HG03342 (cell line): Measurements from ENCODE around the gene PVALB.
A peak's percentile ranks its signal among the peaks of the same experiment; 100 is the strongest.

ENCODE experiments used
- ATAC-seq: cut with Tn5 transposase; IDR thresholded peaks from one replicate; pipeline ENCODE4 v1.9.1; 2021; ENCODE audit warnings: mild to moderate bottlenecking, moderate library complexity; ENCODE audit not compliant: unreplicated experiment

The PVALB gene

GRCh38 chr22:36814801-36815200, 2.0 kb downstream of the PVALB start:
- no peak for ATAC-seq

GRCh38 chr22:36811094-36811800, 5.6 kb downstream of the PVALB start:
- ATAC-seq, result no peak

- ATAC-seq, result no peak
Measured at GRCh38 chr22:36809351-36809750, 7.5 kb downstream of the PVALB start.

GRCh38 chr22:36808721-36809344, 8.0 kb downstream of the PVALB start:
- ATAC-seq, result no peak

GRCh38 chr22:36807627-36808026, 9.2 kb downstream of the PVALB start:
- no peak for ATAC-seq

- no peak for ATAC-seq
Measured at GRCh38 chr22:36806835-36807234, 10.0 kb downstream of the PVALB start.

- no peak for ATAC-seq
Measured at GRCh38 chr22:36803358-36803757, 13.5 kb downstream of the PVALB start.

- ATAC-seq, result no peak
Measured at GRCh38 chr22:36798674-36799066, 18.2 kb downstream of the PVALB start.

GRCh38 chr22:36797911-36798673, 18.7 kb downstream of the PVALB start:
- no peak for ATAC-seq

- no peak for ATAC-seq
Measured at GRCh38 chr22:36797374-36797773, 19.5 kb downstream of the PVALB start.

GRCh38 chr22:36796552-36797175, 20.2 kb downstream of the PVALB start:
- no peak for ATAC-seq

GRCh38 chr22:36795633-36796032, 21.2 kb downstream of the PVALB start:
- no peak for ATAC-seq

GRCh38 chr22:36790648-36791047, 26.2 kb downstream of the PVALB start:
- no peak for ATAC-seq

GRCh38 chr22:36787204-36787988, 29.4 kb downstream of the PVALB start:
- ATAC-seq, result no peak

- no peak for ATAC-seq
Measured at GRCh38 chr22:36783743-36784142, 33.1 kb downstream of the PVALB start.

GRCh38 chr22:36781656-36782627, 34.9 kb downstream of the PVALB start:
- ATAC-seq, result peak; percentile 63

GRCh38 chr22:36778020-36778419, 38.8 kb downstream of the PVALB start:
- no peak for ATAC-seq

- ATAC-seq, result no peak
Measured at GRCh38 chr22:36776722-36777121, 40.1 kb downstream of the PVALB start.

GRCh38 chr22:36775964-36776669, 40.7 kb downstream of the PVALB start, which contains the start of gene IFT27:
Gene IFT27, minus strand, starts transcription at chr22:36776119. Its CDS starts 412 bp downstream, at chr22:36775707.
- peak; percentile 83 for ATAC-seq
